ENCODE measurements around the gene THSD7A. TPM values are rescaled to one million over a fixed set of nuclear protein-coding genes. Genes with fewer than 3 reads are reported as not detected.

THSD7A gene
- total and polyA plus RNA-seq, 4 donors: 0.15 to 2.7 (median 1.9) TPM

GRCh38 chr7:11331128-11332102, 500.6 kb downstream of the THSD7A start:
- H3K4me1 ChIP-seq (ENCODE audit: control insufficient read depth in 4 of 4, insufficient read depth in 4 of 4, low read length in 3 of 4): no peaks in the 10 kb centered on the region
- no peak for DNase-seq (ENCODE audit: low spot score)
- WGBS: 86% methylated on average over 8 of the region's 8 CpGs
- no peak overlapping the region for H3K27ac ChIP-seq (ENCODE audit: low read depth in 1 of 2, low read length in 2 of 2)
- H3K9ac ChIP-seq (ENCODE audit: low read depth in 1 of 2, low read length in 2 of 2): no peak overlapping the region
- H3K36me3 ChIP-seq (ENCODE audit: control insufficient read depth in 4 of 4, insufficient read depth in 3 of 4, low read depth in 1 of 4, low read length in 3 of 4): no peaks in the 10 kb centered on the region
- TF ChIP-seq NR2F2 (IDR thresholded peaks at IDR 0.05) (no peak), CTCF (IDR thresholded peaks at IDR 0.05; ENCODE audit: low read depth, low read length, missing input control) (no peak), GABPA (IDR thresholded peaks at IDR 0.05 in 1 of 2, conservative IDR thresholded peaks at IDR 0.05 in 1 of 2) (no peak), TAF1 (conservative IDR thresholded peaks at IDR 0.05) (no peak), MAX (IDR thresholded peaks at IDR 0.05) (no peak), ZBTB33 (IDR thresholded peaks at IDR 0.05) (no peak), ATF3 (IDR thresholded peaks at IDR 0.05) (no peak), RAD21 (IDR thresholded peaks at IDR 0.05) (no peak), HNF4A (conservative IDR thresholded peaks at IDR 0.05) (no peak), FOXA1 (IDR thresholded peaks at IDR 0.05) (no peak), HNF4G (IDR thresholded peaks at IDR 0.05) (no peak), YY1 (IDR thresholded peaks at IDR 0.05) (no peak), REST (IDR thresholded peaks at IDR 0.05) (no peak), SP1 (IDR thresholded peaks at IDR 0.05) (no peak)
- H3K4me3 ChIP-seq (ENCODE audit: low read depth in 1 of 3, low read length in 3 of 3): no peak overlapping the region
- H3K27me3 ChIP-seq (ENCODE audit: control insufficient read depth in 4 of 4, insufficient read depth in 4 of 4, low read length in 3 of 4): no peaks in the 10 kb centered on the region
- H3K9me3 ChIP-seq (ENCODE audit: control insufficient read depth in 4 of 4, low read length in 3 of 4): no peaks in the 10 kb centered on the region

Data from liver (tissue), 9 donors.